22Rv1 (cell line): ENCODE data around the gene SH3BP5L.
"Not testable (repeated sequence)": the region's sequence is repeated elsewhere in the genome, so short reads cannot be mapped to it uniquely, and the experiment has no call there.

Source experiments
- ZFX ChIP-seq: fragments of 450-650 bp; IDR thresholded peaks from 2 replicates; pipeline ENCODE4 v1.6.1; 2017; ENCODE audit warnings: antibody characterized with exemption, borderline replicate concordance
- TF ChIP-seq, protein P1 (sequence below): fragments of 450-650 bp; IDR thresholded peaks from 2 replicates; pipeline ENCODE4 v1.5.1; 2017; ENCODE audit warnings: mild to moderate bottlenecking

DNA sequence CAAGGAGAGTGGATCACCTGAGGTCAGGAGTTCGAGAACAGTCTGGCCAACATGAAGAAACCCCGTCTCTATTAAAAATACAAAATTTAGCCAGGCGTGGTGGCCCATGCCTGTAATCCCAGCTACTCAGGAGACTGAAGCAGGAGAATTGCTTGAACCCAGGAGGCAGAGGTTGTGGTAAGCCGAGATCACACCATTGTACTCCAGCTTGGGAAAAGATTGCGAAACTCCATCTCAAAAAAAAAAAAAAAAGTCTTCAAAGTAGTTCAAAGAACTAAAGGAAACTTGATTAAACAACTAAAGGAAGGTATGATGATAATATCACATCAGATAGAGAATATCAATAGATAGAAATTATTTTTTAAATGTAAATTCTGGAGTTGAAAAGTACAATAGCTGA, 31.1 kb downstream of the SH3BP5L start:
- TF ChIP-seq, protein P1, sequence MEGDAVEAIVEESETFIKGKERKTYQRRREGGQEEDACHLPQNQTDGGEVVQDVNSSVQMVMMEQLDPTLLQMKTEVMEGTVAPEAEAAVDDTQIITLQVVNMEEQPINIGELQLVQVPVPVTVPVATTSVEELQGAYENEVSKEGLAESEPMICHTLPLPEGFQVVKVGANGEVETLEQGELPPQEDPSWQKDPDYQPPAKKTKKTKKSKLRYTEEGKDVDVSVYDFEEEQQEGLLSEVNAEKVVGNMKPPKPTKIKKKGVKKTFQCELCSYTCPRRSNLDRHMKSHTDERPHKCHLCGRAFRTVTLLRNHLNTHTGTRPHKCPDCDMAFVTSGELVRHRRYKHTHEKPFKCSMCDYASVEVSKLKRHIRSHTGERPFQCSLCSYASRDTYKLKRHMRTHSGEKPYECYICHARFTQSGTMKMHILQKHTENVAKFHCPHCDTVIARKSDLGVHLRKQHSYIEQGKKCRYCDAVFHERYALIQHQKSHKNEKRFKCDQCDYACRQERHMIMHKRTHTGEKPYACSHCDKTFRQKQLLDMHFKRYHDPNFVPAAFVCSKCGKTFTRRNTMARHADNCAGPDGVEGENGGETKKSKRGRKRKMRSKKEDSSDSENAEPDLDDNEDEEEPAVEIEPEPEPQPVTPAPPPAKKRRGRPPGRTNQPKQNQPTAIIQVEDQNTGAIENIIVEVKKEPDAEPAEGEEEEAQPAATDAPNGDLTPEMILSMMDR = not testable (repeated sequence)
- not testable (repeated sequence) for TF ChIP-seq ZFX
